Gastrocnemius medialis (tissue), 4 donors: ENCODE measurements around the gene IARS2.

Source experiments
- POLR2A ChIP-seq, 2 donors: fragments of 450-650 bp; IDR thresholded peaks; one replicate each; pipeline ENCODE4 v1.6.1; 2017; ENCODE audit warnings: antibody characterized with exemption in 2 of 2, mild to moderate bottlenecking in 2 of 2, moderate library complexity in 2 of 2
- TF ChIP-seq, protein P1 (sequence below), 5 experiments: fragments of 450-650 bp in 3 of 5; fragments of 200-600 bp in 2 of 5; sonication (generic) in 2 of 5; IDR thresholded peaks in 4 of 5; conservative IDR thresholded peaks in 1 of 5; 1 replicate in 4 of 5; 2 replicates in 1 of 5; pipeline ENCODE4 v1.5.1; 2016 to 2019; ENCODE audit warnings: antibody characterized with exemption in 5 of 5, mild to moderate bottlenecking in 3 of 5, moderate library complexity in 3 of 5

GRCh38 chr1:220093361-220094015 is 444 bp upstream of the IARS2 start:
- TF ChIP-seq, protein P1, sequence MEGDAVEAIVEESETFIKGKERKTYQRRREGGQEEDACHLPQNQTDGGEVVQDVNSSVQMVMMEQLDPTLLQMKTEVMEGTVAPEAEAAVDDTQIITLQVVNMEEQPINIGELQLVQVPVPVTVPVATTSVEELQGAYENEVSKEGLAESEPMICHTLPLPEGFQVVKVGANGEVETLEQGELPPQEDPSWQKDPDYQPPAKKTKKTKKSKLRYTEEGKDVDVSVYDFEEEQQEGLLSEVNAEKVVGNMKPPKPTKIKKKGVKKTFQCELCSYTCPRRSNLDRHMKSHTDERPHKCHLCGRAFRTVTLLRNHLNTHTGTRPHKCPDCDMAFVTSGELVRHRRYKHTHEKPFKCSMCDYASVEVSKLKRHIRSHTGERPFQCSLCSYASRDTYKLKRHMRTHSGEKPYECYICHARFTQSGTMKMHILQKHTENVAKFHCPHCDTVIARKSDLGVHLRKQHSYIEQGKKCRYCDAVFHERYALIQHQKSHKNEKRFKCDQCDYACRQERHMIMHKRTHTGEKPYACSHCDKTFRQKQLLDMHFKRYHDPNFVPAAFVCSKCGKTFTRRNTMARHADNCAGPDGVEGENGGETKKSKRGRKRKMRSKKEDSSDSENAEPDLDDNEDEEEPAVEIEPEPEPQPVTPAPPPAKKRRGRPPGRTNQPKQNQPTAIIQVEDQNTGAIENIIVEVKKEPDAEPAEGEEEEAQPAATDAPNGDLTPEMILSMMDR (IDR thresholded peaks at IDR 0.05 in 4 of 5, conservative IDR thresholded peaks at IDR 0.05 in 1 of 5) = no peak
- no peak for TF ChIP-seq POLR2A (IDR thresholded peaks at IDR 0.05)
